GM18861 (cell line): Measurements from ENCODE around the gene SERGEF.

Experiments used
- ATAC-seq: cut with Tn5 transposase; IDR thresholded peaks from one replicate; pipeline ENCODE4 v1.9.1; 2021; ENCODE audit not compliant: unreplicated experiment

The SERGEF gene

GRCh38 chr11:17954395-17955252 lies 58.2 kb downstream of the SERGEF start:
- no peak for ATAC-seq

GRCh38 chr11:17952487-17952886 lies 60.4 kb downstream of the SERGEF start:
- no peak for ATAC-seq

- ATAC-seq: no peak
Observed at GRCh38 chr11:17951685-17952388, 61.0 kb downstream of the SERGEF start.

- ATAC-seq: no peak
Observed at GRCh38 chr11:17950644-17951043, 62.2 kb downstream of the SERGEF start.

GRCh38 chr11:17948296-17948695 lies 64.6 kb downstream of the SERGEF start:
- ATAC-seq: no peak

- no peak for ATAC-seq
Observed at GRCh38 chr11:17939542-17939941, 73.3 kb downstream of the SERGEF start.

- no peak for ATAC-seq
Observed at GRCh38 chr11:17936790-17937189, 76.1 kb downstream of the SERGEF start.

GRCh38 chr11:17934194-17934593 lies 78.7 kb downstream of the SERGEF start:
- ATAC-seq: no peak

GRCh38 chr11:17933708-17934107 lies 79.1 kb downstream of the SERGEF start:
- ATAC-seq: no peak

GRCh38 chr11:17932472-17932871 lies 80.4 kb downstream of the SERGEF start:
- no peak for ATAC-seq

GRCh38 chr11:17931595-17931994 lies 81.3 kb downstream of the SERGEF start:
- no peak for ATAC-seq

- no peak for ATAC-seq
Observed at GRCh38 chr11:17930544-17931125, 82.2 kb downstream of the SERGEF start.

- no peak for ATAC-seq
Observed at GRCh38 chr11:17929171-17929570, 83.7 kb downstream of the SERGEF start.

GRCh38 chr11:17927681-17928343 lies 85.0 kb downstream of the SERGEF start:
- no peak for ATAC-seq

GRCh38 chr11:17927041-17927440 lies 85.8 kb downstream of the SERGEF start:
- no peak for ATAC-seq

GRCh38 chr11:17924713-17925112 lies 88.1 kb downstream of the SERGEF start:
- no peak for ATAC-seq

GRCh38 chr11:17923217-17923616 lies 89.6 kb downstream of the SERGEF start:
- ATAC-seq: no peak

- no peak for ATAC-seq
Observed at GRCh38 chr11:17922416-17922788, 90.4 kb downstream of the SERGEF start.

GRCh38 chr11:17921659-17922415 lies 91.0 kb downstream of the SERGEF start:
- no peak for ATAC-seq

- ATAC-seq: no peak
Observed at GRCh38 chr11:17918049-17918605, 94.7 kb downstream of the SERGEF start.
